PC-3 (cell line): ENCODE measurements around the gene POLR3E.

Experiments used
- CTCF ChIP-seq: fragments of 300-600 bp; sonication (generic); conservative IDR thresholded peaks from 2 replicates; pipeline ENCODE4 v1.5.1; 2017; ENCODE audit warnings: antibody characterized with exemption, low read depth, mild to moderate bottlenecking, low read length
- EZH2 ChIP-seq: fragments of 300-600 bp; sonication (generic); IDR thresholded peaks from one replicate; pipeline ENCODE4 v1.6.1; 2017; ENCODE audit warnings: antibody characterized with exemption, mild to moderate bottlenecking, low read length; ENCODE audit not compliant: unreplicated experiment
- EZH2phosphoT487 ChIP-seq: fragments of 300-600 bp; sonication (generic); IDR thresholded peaks from 2 replicates; pipeline ENCODE4 v1.6.1; 2018; ENCODE audit warnings: mild to moderate bottlenecking, antibody characterized with exemption, low read length, borderline replicate concordance

- TF ChIP-seq CTCF = no peak
- TF ChIP-seq EZH2 = no peak
- TF ChIP-seq EZH2phosphoT487 = no peak
Measured at GRCh38 chr16:22293137-22294106, 3.8 kb upstream of the POLR3E start.
